Upper lobe of left lung (tissue), 6 donors: ENCODE measurements around the gene ST3GAL4. TPM values are rescaled to one million over a fixed set of nuclear protein-coding genes. Genes with fewer than 3 reads are reported as not detected.

Experiments used
- ATAC-seq, 2 donors: fragments of 200-7000 bp; cut with Tn5 transposase; one replicate each; pipeline ENCODE4 v1.9.1; 2022; ENCODE audit warnings: mild to moderate bottlenecking in 2 of 2, moderate library complexity in 2 of 2; ENCODE audit not compliant: low FRiP score in 2 of 2
- DNase-seq, 2 donors: peaks; one replicate each; pipeline ENCODE4 v3.0.0-alpha.2; 2019 to 2020
- H3K27ac ChIP-seq, 4 donors: fragments of 200-600 bp; sonication (generic); one replicate each; pipeline ENCODE4 v1.5.1; 2016 to 2019
- H3K27me3 ChIP-seq, 4 donors: fragments of 200-600 bp; sonication (generic); one replicate each; pipeline ENCODE4 v1.5.1; 2017 to 2019
- H3K36me3 ChIP-seq, 4 donors: fragments of 200-600 bp; sonication (generic); one replicate each; pipeline ENCODE4 v1.5.1; 2016 to 2019
- H3K4me1 ChIP-seq, 4 donors: fragments of 200-600 bp; sonication (generic); one replicate each; pipeline ENCODE4 v1.5.1; 2018 to 2019
- H3K4me3 ChIP-seq, 4 donors: fragments of 200-600 bp; sonication (generic); one replicate each; pipeline ENCODE4 v1.5.1; 2017 to 2019; ENCODE audit warnings: mild to moderate bottlenecking in 2 of 4, moderate library complexity in 1 of 4
- H3K9me3 ChIP-seq, 4 donors: fragments of 200-600 bp; sonication (generic); one replicate each; pipeline ENCODE4 v1.5.1; 2018 to 2019
- CTCF ChIP-seq, 6 experiments: fragments of 450-650 bp in 4 of 6; fragments of 200-600 bp in 2 of 6; sonication (generic) in 2 of 6; IDR thresholded peaks; one replicate each; pipeline ENCODE4 v1.5.1; 2016 to 2019; ENCODE audit warnings: antibody characterized with exemption in 6 of 6
- EP300 ChIP-seq, 4 donors: sonication (generic); formaldehyde crosslinking; IDR thresholded peaks; one replicate each; pipeline ENCODE4 v1.5.1; 2017; ENCODE audit warnings: antibody characterized with exemption in 4 of 4, control low read depth in 2 of 4
- POLR2A ChIP-seq, 4 donors: fragments of 450-650 bp; IDR thresholded peaks; one replicate each; pipeline ENCODE4 v1.5.1; 2016 to 2017; ENCODE audit warnings: antibody characterized with exemption in 4 of 4, mild to moderate bottlenecking in 2 of 4
- POLR2AphosphoS5 ChIP-seq, 2 donors: sonication (generic); formaldehyde crosslinking; IDR thresholded peaks; one replicate each; pipeline ENCODE4 v1.5.1; 2017; ENCODE audit warnings: antibody characterized with exemption in 2 of 2
- WGBS, 2 donors: methylation state at CpG; one replicate each; pipeline ENCODE4 v1.1.5; 2017 to 2018; 5-methylcytosine and 5-hydroxymethylcytosine counted together
- total RNA-seq, 6 donors: library from RNA; depleted of rRNA in 4 of 6; stranded (reverse); fragments of >200 nt in 4 of 6; gene quantifications; one replicate each; pipeline versions ENCODE4 v1.1.0 to v1.2.1, GENCODE V29; 2016 to 2021
- donor health status: DM: no; HTN: no; CAD: no; lungs with moderate emphysema.
- donor health status: DM: no; HTN: yes; CAD: no; lungs with severe emphysema.

Gene ST3GAL4
- total RNA-seq, 6 donors from 2014 or later, result 20.6 to 47.9 (median 34.0) TPM

GRCh38 chr11:126347751-126348668 is 7.5 kb upstream of the ST3GAL4 start:
- Histone ChIP-seq H3K9me3 (no peaks in the 10 kb centered on the region), H3K27ac (peak overlapping the region; percentile 24 to 45 (median 34)), H3K27me3 (no peaks in the 10 kb centered on the region), H3K4me3 (no peak overlapping the region), H3K36me3 (peaks cover 3 to 33% (median 13%) of the 10 kb centered on the region in 4 donors), H3K4me1 (peaks cover 3 to 28% (median 19%) of the 10 kb centered on the region in 4 donors)
- ATAC-seq (no peak), DNase-seq (no peak)
- TF ChIP-seq CTCF (IDR thresholded peaks at IDR 0.05) (no peak), POLR2AphosphoS5 (IDR thresholded peaks at IDR 0.05) (no peak), EP300 (IDR thresholded peaks at IDR 0.05) (no peak), POLR2A (IDR thresholded peaks at IDR 0.05) (no peak)
- WGBS, 2 donors, result 72 to 81% methylated on average over 12 to 17 of the region's 17 CpGs

- H3K36me3 ChIP-seq, result peaks cover 0 to 24% (median 9%) of the 10 kb centered on the region in 4 donors
- 67 to 72% methylated on average over 8 of the region's 8 CpGs for WGBS, 2 donors
- peaks cover 13 to 37% (median 26%) of the 10 kb centered on the region in 4 donors for H3K4me1 ChIP-seq
- H3K4me3 ChIP-seq, result no peak overlapping the region
- H3K27me3 ChIP-seq, result no peaks in the 10 kb centered on the region
- no peaks in the 10 kb centered on the region for H3K9me3 ChIP-seq
- DNase-seq (no peak), ATAC-seq (peak in 1 of 2 donors; percentile 27)
- peak in 1 of 4 donors; percentile 0 for TF ChIP-seq EP300 (IDR thresholded peaks at IDR 0.05)
- TF ChIP-seq CTCF (IDR thresholded peaks at IDR 0.05), result no peak
- peak; percentile 9 to 21 for TF ChIP-seq POLR2AphosphoS5 (IDR thresholded peaks at IDR 0.05)
- no peak for TF ChIP-seq POLR2A (IDR thresholded peaks at IDR 0.05)
- H3K27ac ChIP-seq, result peak overlapping the region in 3 of 4 donors; percentile 36 to 45 (median 39)
Observed at GRCh38 chr11:126348806-126349582, 6.5 kb upstream of the ST3GAL4 start.

GRCh38 chr11:126350836-126351235 is 4.7 kb upstream of the ST3GAL4 start:
- H3K27ac ChIP-seq, result peak overlapping the region; percentile 9 to 63 (median 39)
- peaks cover 22 to 43% (median 32%) of the 10 kb centered on the region in 4 donors for H3K4me1 ChIP-seq
- H3K27me3 ChIP-seq, result no peaks in the 10 kb centered on the region
- ATAC-seq (no peak), DNase-seq (no peak)
- H3K36me3 ChIP-seq, result peaks cover 0 to 6% (median 0%) of the 10 kb centered on the region in 4 donors
- H3K9me3 ChIP-seq, result no peaks in the 10 kb centered on the region
- TF ChIP-seq POLR2A (IDR thresholded peaks at IDR 0.05) (no peak), EP300 (IDR thresholded peaks at IDR 0.05) (no peak), POLR2AphosphoS5 (IDR thresholded peaks at IDR 0.05) (no peak), CTCF (IDR thresholded peaks at IDR 0.05) (no peak)
- H3K4me3 ChIP-seq, result no peak overlapping the region
- 77 to 81% methylated on average over 5 of the region's 5 CpGs for WGBS, 2 donors

- 78% methylated on average over 3 of the region's 3 CpGs; no CpG with 5 or more reads in 1 of the 2 donors for WGBS, 2 donors
- no peaks in the 10 kb centered on the region for H3K9me3 ChIP-seq
- no peaks in the 10 kb centered on the region for H3K27me3 ChIP-seq
- H3K4me3 ChIP-seq, result no peak overlapping the region
- peaks cover 25 to 43% (median 36%) of the 10 kb centered on the region in 4 donors for H3K4me1 ChIP-seq
- ATAC-seq (no peak), DNase-seq (no peak)
- TF ChIP-seq CTCF (IDR thresholded peaks at IDR 0.05) (no peak), POLR2AphosphoS5 (IDR thresholded peaks at IDR 0.05) (no peak), POLR2A (IDR thresholded peaks at IDR 0.05) (no peak), EP300 (IDR thresholded peaks at IDR 0.05) (no peak)
- peak overlapping the region in 2 of 4 donors; percentile 27 to 63 for H3K27ac ChIP-seq
- H3K36me3 ChIP-seq, result peaks cover 0 to 6% (median 0%) of the 10 kb centered on the region in 4 donors
Observed at GRCh38 chr11:126352163-126352562, 3.3 kb upstream of the ST3GAL4 start.
